ENCODE measurements around the gene EPB42.
"Not testable (repeated sequence)": the region's sequence is repeated elsewhere in the genome, so short reads cannot be mapped to it uniquely, and the experiment has no call there.

The EPB42 gene

GRCh38 chr15:43185157-43186002 is 35.4 kb downstream of the EPB42 start, which contains the start of gene CCNDBP1:
TSS of gene CCNDBP1 (plus strand) at chr15:43185403. CDS start at chr15:43185499, 96 bp downstream.
- peak; percentile 72 for DNase-seq (ENCODE audit: low read depth)

GRCh38 chr15:43184407-43185124 is 36.3 kb downstream of the EPB42 start:
- DNase-seq (ENCODE audit: low read depth) = no peak

- DNase-seq (ENCODE audit: low read depth) = no peak
Observed at GRCh38 chr15:43183270-43183669, 37.5 kb downstream of the EPB42 start.

- not testable (repeated sequence) for DNase-seq (ENCODE audit: low read depth)
Observed at GRCh38 chr15:43177147-43177546, 43.7 kb downstream of the EPB42 start.

GRCh38 chr15:43175656-43176309 is 45.0 kb downstream of the EPB42 start:
- not testable (repeated sequence) for DNase-seq (ENCODE audit: low read depth)

GRCh38 chr15:43169888-43170287 is 50.9 kb downstream of the EPB42 start:
- DNase-seq (ENCODE audit: low read depth) = peak; percentile 54

- DNase-seq (ENCODE audit: low read depth) = peak; percentile 59
Observed at GRCh38 chr15:43168192-43169107, 52.4 kb downstream of the EPB42 start.

GRCh38 chr15:43167261-43167660 is 53.6 kb downstream of the EPB42 start:
- not testable (repeated sequence) for DNase-seq (ENCODE audit: low read depth)

GRCh38 chr15:43165801-43166325 is 55.0 kb downstream of the EPB42 start:
- DNase-seq (ENCODE audit: low read depth) = peak; percentile 45

- no peak for DNase-seq (ENCODE audit: low read depth)
Observed at GRCh38 chr15:43153269-43153668, 67.5 kb downstream of the EPB42 start.

GRCh38 chr15:43151688-43152087 is 69.1 kb downstream of the EPB42 start:
- peak; percentile 74 for DNase-seq (ENCODE audit: low read depth)

GRCh38 chr15:43150191-43150929 is 70.5 kb downstream of the EPB42 start:
- DNase-seq (ENCODE audit: low read depth) = peak; percentile 98

All from amniotic epithelial cell (primary cell).